ENCODE results near the gene HACD3. TPM values are rescaled to one million over a fixed set of nuclear protein-coding genes. Genes with fewer than 3 reads are reported as not detected.

HACD3 gene
- polyA plus RNA-seq, 1 of the 3 experiments (the other 2 are of a cell fraction), result 45.7 TPM

- TF ChIP-seq CTCF (IDR thresholded peaks at IDR 0.05), result peak; percentile 97
- TF ChIP-seq RFX5 (IDR thresholded peaks at IDR 0.05; ENCODE audit: low read length), result 0 out of 2 replicates have a peak, but pooled peaks have one; percentile 13
- TF ChIP-seq RCOR1 (IDR thresholded peaks at IDR 0.05; ENCODE audit: low read length), result no peak
- peak; percentile 72 for TF ChIP-seq YY1 (IDR thresholded peaks at IDR 0.05; ENCODE audit: low read depth)
These were observed 13.0 kb upstream of the HACD3 start, which contains the start of gene DPP8 (continued) for GRCh38 chr15:65516997-65517865.

GRCh38 chr15:65517866-65518207 is 12.4 kb upstream of the HACD3 start:
- DNase-seq, result no peak
- Histone ChIP-seq H2AFZ (ENCODE audit: low read depth) (peak overlapping the region; percentile 97), H3K4me2 (peak overlapping the region; percentile 90; the same call in 1 of the 2 replicates), H3K27ac (ENCODE audit: low read depth in 2 of 2, low read length in 1 of 2) (peak overlapping the region; percentile 86 to 97; a peak in 3 of 4 replicates), H3K9me3 (no peaks in the 10 kb centered on the region), H3K4me3 (ENCODE audit: low read depth in 2 of 2, low read length in 1 of 2) (peak overlapping the region; percentile 96 to 99; a peak in 3 of 4 replicates), H3K9me2 (no peaks in the 10 kb centered on the region), H3K4me1 (ENCODE audit: control insufficient read depth in 1 of 2, insufficient read depth in 2 of 2, low read depth in 1 of 2, low read length in 1 of 2) (peaks cover 9 to 12% of the 10 kb centered on the region in 2 experiments; a peak in 3 of 4 replicates), H3F3A (replicated peaks; ENCODE audit: insufficient read depth) (peaks cover 4% of the 10 kb centered on the region), H4K20me1 (ENCODE audit: insufficient read depth) (peaks cover 22% of the 10 kb centered on the region), H3K36me3 (replicated peaks in 1 of 2; ENCODE audit: control insufficient read depth in 1 of 2, insufficient read depth in 2 of 2, low read length in 1 of 2) (peaks cover 12 to 20% of the 10 kb centered on the region in 2 experiments), H3K27me3 (ENCODE audit: insufficient read depth) (no peaks in the 10 kb centered on the region), H3K79me2 (ENCODE audit: insufficient read depth) (peaks cover 46% of the 10 kb centered on the region), H3K9ac (no peak overlapping the region; the same call in 1 of the 2 replicates)
- ChIA-PET CTCF (interaction anchor here (0.5 to 1.1 kb wide), 7 partner anchors 9 to 389 kb away, joined by 3 to 6 read pairs (median 3); partner anchors contain the start of gene INTS14), POLR2A (interaction anchor here (1.5 kb wide), 1 partner anchor 12 kb away, joined by 6 read pairs; the partner anchor contains the start of gene HACD3)
- 24% methylated on average over 8 of the region's 8 CpGs for WGBS (ENCODE audit: low lambda C conversion rate)
- TF ChIP-seq MXI1 (IDR thresholded peaks at IDR 0.05; ENCODE audit: low read depth, low read length) (no peak), EZH2phosphoT487 (IDR thresholded peaks at IDR 0.05; ENCODE audit: borderline replicate concordance, low read depth) (no peak), GABPA (IDR thresholded peaks at IDR 0.05; ENCODE audit: low read depth) (no peak), MEF2A (IDR thresholded peaks at IDR 0.05; ENCODE audit: borderline replicate concordance, low read depth) (no peak), TCF12 (IDR thresholded peaks at IDR 0.05) (no peak), RXRA (IDR thresholded peaks at IDR 0.05; ENCODE audit: borderline replicate concordance, low read depth) (no peak), FOXM1 (IDR thresholded peaks at IDR 0.05; ENCODE audit: low read depth) (no peak), TEAD4 (IDR thresholded peaks at IDR 0.05; ENCODE audit: borderline replicate concordance, insufficient read depth) (no peak), ZBTB33 (IDR thresholded peaks at IDR 0.05; ENCODE audit: borderline replicate concordance, low read depth) (no peak), RFX5 (IDR thresholded peaks at IDR 0.05; ENCODE audit: low read length) (no peak), CTCF (IDR thresholded peaks at IDR 0.05) (no peak), SIN3A (IDR thresholded peaks at IDR 0.05; ENCODE audit: borderline replicate concordance, low read depth, low read length) (no peak), FOSL2 (IDR thresholded peaks at IDR 0.05; ENCODE audit: borderline replicate concordance, low read depth) (no peak)

Measured in SK-N-SH (cell line).